IMR-90 (cell line): ENCODE results near the gene OGFOD3. TPM values are rescaled to one million over a fixed set of nuclear protein-coding genes. Genes with fewer than 3 reads are reported as not detected.

Source experiments
- ATAC-seq: fragments of 200-7000 bp; cut with Tn5 transposase; 2 replicates; pipeline ENCODE4 v1.9.1; 2020; ENCODE audit warnings: low read depth, mild to moderate bottlenecking, moderate library complexity
- BruUV-seq: library from RNA; stranded (reverse); fragments of 400-500 nt; replicated peaks from 2 replicates; lab custom pipeline; 2021; lab: Mats Ljungman, UMichigan
- CTCF ChIA-PET: fragments of 300-600 bp; formaldehyde crosslinking; extraction: SDS; loops from one replicate; lab custom pipeline; 2021; ENCODE audit warnings: antibody characterized with exemption; lab: Yijun Ruan, JAX
- POLR2A ChIA-PET: fragments of 300-600 bp; sonication (Branson Sonifier 250); formaldehyde crosslinking; loops from one replicate; lab custom pipeline; 2022; ENCODE audit warnings: antibody characterized with exemption; ENCODE audit not compliant: unreplicated experiment; lab: Charles Lee
- DNase-seq: peaks from one replicate; pipeline ENCODE4 v3.0.0; 2013
- H2AFZ ChIP-seq: replicated peaks from 2 replicates; pipeline ENCODE3; 2013; ENCODE audit warnings: low read length, mild to moderate bottlenecking; ENCODE audit not compliant: poor library complexity
- H2AK5ac ChIP-seq: 2 replicates; pipeline ENCODE4 v1.6.1; 2013; ENCODE audit warnings: low read depth, low read length, inconsistent platforms
- H2AK9ac ChIP-seq: replicated peaks from 2 replicates; pipeline ENCODE3; 2013; ENCODE audit warnings: mild to moderate bottlenecking, low read depth, low read length, moderate library complexity; ENCODE audit not compliant: poor library complexity
- H2BK120ac ChIP-seq: 2 replicates; pipeline ENCODE4 v1.6.1; 2013; ENCODE audit warnings: low read depth, low read length, inconsistent platforms
- H2BK15ac ChIP-seq: 3 replicates; pipeline ENCODE4 v1.6.1; 2013; ENCODE audit warnings: low read depth, low read length, inconsistent platforms
- H2BK20ac ChIP-seq: 2 replicates; pipeline ENCODE4 v1.6.1; 2013; ENCODE audit warnings: low read depth, mild to moderate bottlenecking, inconsistent platforms, low read length, moderate library complexity
- H2BK5ac ChIP-seq: 2 replicates; pipeline ENCODE4 v1.6.1; 2013; ENCODE audit warnings: mild to moderate bottlenecking, low read depth, low read length, inconsistent platforms; ENCODE audit not compliant: poor library complexity, severe bottlenecking
- H3K14ac ChIP-seq: replicated peaks from 2 replicates; pipeline ENCODE4 v1.6.1; 2013; ENCODE audit warnings: low read depth, low read length, inconsistent platforms
- H3K18ac ChIP-seq: 2 replicates; pipeline ENCODE4 v1.6.1; 2013; ENCODE audit warnings: low read depth, low read length, control low read depth
- H3K23ac ChIP-seq: 2 replicates; pipeline ENCODE4 v1.6.1; 2013; ENCODE audit warnings: low read depth, low read length, inconsistent platforms
- H3K27ac ChIP-seq: 2 replicates; pipeline ENCODE4 v1.5.1; 2013; ENCODE audit warnings: mild to moderate bottlenecking, control low read depth, low read length; ENCODE audit not compliant: insufficient read depth
- H3K27me3 ChIP-seq: 2 replicates; pipeline ENCODE4 v1.6.1; 2013; ENCODE audit warnings: low read length; ENCODE audit not compliant: control insufficient read depth, insufficient read depth
- H3K36me3 ChIP-seq: 2 replicates; pipeline ENCODE4 v1.6.1; 2013; ENCODE audit warnings: low read length, mixed read lengths; ENCODE audit not compliant: control insufficient read depth, insufficient read depth
- H3K4ac ChIP-seq: 2 replicates; pipeline ENCODE4 v1.6.1; 2013; ENCODE audit warnings: low read depth, low read length, inconsistent platforms
- H3K4me1 ChIP-seq: 2 replicates; pipeline ENCODE4 v1.6.1; 2013; ENCODE audit warnings: low read length, mixed read lengths; ENCODE audit not compliant: control insufficient read depth, insufficient read depth
- H3K4me2 ChIP-seq: 2 replicates; pipeline ENCODE4 v1.6.1; 2013; ENCODE audit warnings: low read depth, mild to moderate bottlenecking, control low read depth, low read length, moderate library complexity
- H3K4me3 ChIP-seq: 2 replicates; pipeline ENCODE4 v1.5.1; 2013; ENCODE audit warnings: low read depth, mild to moderate bottlenecking, control low read depth, low read length, moderate library complexity; ENCODE audit not compliant: insufficient read depth
- H3K56ac ChIP-seq: 2 replicates; pipeline ENCODE4 v1.6.1; 2013; ENCODE audit warnings: low read length, inconsistent platforms; ENCODE audit not compliant: insufficient read depth; ENCODE audit errors: extremely low read depth
- H3K79me1 ChIP-seq, 2 experiments: 2 replicates each; pipeline ENCODE4 v1.6.1; 2013; ENCODE audit warnings: low read length in 2 of 2, inconsistent platforms in 1 of 2, low read depth in 1 of 2
- H3K9ac ChIP-seq: 2 replicates; pipeline ENCODE4 v1.6.1; 2013; ENCODE audit warnings: low read depth, low read length, control low read depth
- H3K9me1 ChIP-seq: 2 replicates; pipeline ENCODE4 v1.6.1; 2013; ENCODE audit warnings: low read length, inconsistent platforms; ENCODE audit not compliant: insufficient read depth
- H3K9me3 ChIP-seq: 2 replicates; pipeline ENCODE4 v1.6.1; 2013; ENCODE audit warnings: low read length; ENCODE audit not compliant: control insufficient read depth, insufficient read depth
- H4K20me1 ChIP-seq: 2 replicates; pipeline ENCODE4 v1.6.1; 2013; ENCODE audit warnings: low read length, inconsistent platforms; ENCODE audit not compliant: insufficient read depth
- H4K5ac ChIP-seq: 2 replicates; pipeline ENCODE4 v1.6.1; 2013; ENCODE audit warnings: mild to moderate bottlenecking, low read depth, low read length, control low read depth
- H4K8ac ChIP-seq, 2 experiments: 2 replicates each; pipeline ENCODE4 v1.6.1; 2013; ENCODE audit warnings: low read depth in 2 of 2, low read length in 2 of 2, control low read depth in 1 of 2, inconsistent platforms in 1 of 2
- H4K91ac ChIP-seq: 2 replicates; pipeline ENCODE4 v1.6.1; 2013; ENCODE audit warnings: low read depth, low read length, inconsistent platforms; ENCODE audit not compliant: insufficient read depth
- ELK1 ChIP-seq: fragments of 150-350 bp; IDR thresholded peaks from 2 replicates; pipeline ENCODE4 v1.6.1; 2016; ENCODE audit warnings: low read depth, mild to moderate bottlenecking, low read length, moderate library complexity, borderline replicate concordance
- MAFK ChIP-seq: IDR thresholded peaks from 2 replicates; pipeline ENCODE4 v1.6.1; 2012; ENCODE audit warnings: low read depth, low read length, improper control_type of control experiment
- POLR2A ChIP-seq: IDR thresholded peaks from 2 replicates; pipeline ENCODE4 v1.6.1; 2012; ENCODE audit warnings: mild to moderate bottlenecking, low read depth, low read length
- WGBS, 2 experiments: methylation state at CpG; one replicate each; pipeline versions ENCODE4 v1.1.5 to v1.1.7; 2013; ENCODE audit warnings: missing lambda C conversion rate in 2 of 2; ENCODE audit not compliant: insufficient read length in 1 of 2; ENCODE audit errors: extremely low coverage in 2 of 2; 5-methylcytosine and 5-hydroxymethylcytosine counted together
- dilution Hi-C: fragments of 300-500 bp; cut with HindIII; formaldehyde crosslinking; loops from one replicate; pipeline ENCODE4 v1.14.3; 2018; ENCODE audit warnings: low sequenced_read_pairs; ENCODE audit not compliant: unreplicated experiment
- in situ Hi-C: fragments of 300-500 bp; cut with MboI; formaldehyde crosslinking; loops from 3 replicates; pipeline ENCODE4 v1.14.3; 2019; ENCODE audit warnings: low sequenced_read_pairs, inconsistent platforms, mixed read lengths
- intact Hi-C: fragments of 100-400 bp; cut with micrococcal nuclease; formaldehyde crosslinking; loops from 2 replicates; pipeline ENCODE4 v1.10.0; 2022
- polyA plus RNA-seq, 3 experiments: library from polyadenylated mRNA; depleted of rRNA; stranded (reverse); fragments of >200 nt; gene quantifications; 2 replicates each; pipeline ENCODE4 v1.2.3, GENCODE V29; 2012; ENCODE audit warnings: low replicate concordance in 1 of 3
- total RNA-seq: library from RNA; depleted of rRNA; stranded (reverse); fragments of >200 nt; gene quantifications from 2 replicates; pipeline ENCODE4 v1.2.3, GENCODE V29; 2012

The OGFOD3 gene
- total and polyA plus RNA-seq, 2 of the 4 experiments (the other 2 are of a cell fraction): 25.3 to 33.4 TPM

GRCh38 chr17:82442643-82443464 is 24.5 kb upstream of the OGFOD3 start:
- Histone ChIP-seq H3K36me3 (peaks cover 40% of the 10 kb centered on the region), H3K4me3 (no peak overlapping the region), H4K8ac (no peak overlapping the region), H3K4ac (no peak overlapping the region), H3K4me2 (no peak overlapping the region), H4K91ac (no peak overlapping the region), H3K27me3 (no peaks in the 10 kb centered on the region), H3K18ac (no peak overlapping the region), H3K9ac (no peak overlapping the region), H4K20me1 (peaks cover 18% of the 10 kb centered on the region), H4K5ac (no peak overlapping the region), H3K9me3 (no peaks in the 10 kb centered on the region), H3K79me1 (peaks cover 4 to 20% of the 10 kb centered on the region in 2 experiments), H2AK9ac (no peak overlapping the region), H2AFZ (no peak overlapping the region), H3K56ac (no peak overlapping the region), H2BK15ac (no peak overlapping the region), H3K27ac (no peak overlapping the region), H3K14ac (no peak overlapping the region), H3K9me1 (peaks cover 1% of the 10 kb centered on the region; the same call in 1 of the 2 replicates), H2BK20ac (no peak overlapping the region), H2AK5ac (no peak overlapping the region), H2BK120ac (no peak overlapping the region), H3K4me1 (no peaks in the 10 kb centered on the region; the same call in 1 of the 2 replicates), H2BK5ac (no peak overlapping the region), H3K23ac (no peak overlapping the region)
- dilution Hi-C loops (no loop called here), intact Hi-C loops (no loop called here), in situ Hi-C loops (no loop called here)
- DNase-seq: no peak
- ChIA-PET POLR2A (no interaction called here), CTCF (no interaction called here)
- TF ChIP-seq ELK1 (no peak), MAFK (no peak), POLR2A (no peak)
- 91% methylated on average over 9 of the region's 28 CpGs; no CpG with 5 or more reads in 1 of the 2 experiments for WGBS, 2 experiments
- ATAC-seq: no peak
- TSS peak; percentile 79 for BruUV-seq
